Stomach (tissue), 9 donors: ENCODE measurements around the gene SYNE4. TPM values are rescaled to one million over a fixed set of nuclear protein-coding genes. Genes with fewer than 3 reads are reported as not detected.
A peak's percentile ranks its signal among the peaks of the same experiment; 100 is the strongest.

Experiments
- DNase-seq, 2 donors: peaks; one replicate each; pipeline versions ENCODE4 v3.0.0 to v3.0.0-alpha.2; 2013 to 2019
- H3K27ac ChIP-seq, 5 donors: fragments of 200-600 bp in 4 of 5; sonication (generic) in 4 of 5; one replicate each; pipeline ENCODE4 v1.5.1; 2013 to 2019; ENCODE audit warnings: mild to moderate bottlenecking in 1 of 5, moderate library complexity in 1 of 5
- H3K27me3 ChIP-seq, 3 donors: fragments of 200-600 bp; sonication (generic); one replicate each; pipeline ENCODE4 v1.5.1; 2017 to 2019; ENCODE audit warnings: mixed run types in 1 of 3
- H3K36me3 ChIP-seq, 4 donors: fragments of 200-600 bp; sonication (generic); 1 replicate in 3 of 4; 2 replicates in 1 of 4; pipeline ENCODE4 v1.5.1; 2016 to 2019
- H3K4me1 ChIP-seq, 4 donors: fragments of 200-600 bp; sonication (generic); one replicate each; pipeline ENCODE4 v1.5.1; 2016 to 2019
- H3K4me3 ChIP-seq, 4 donors: fragments of 200-600 bp; sonication (generic) in 3 of 4; one replicate each; pipeline ENCODE4 v1.5.1; 2016 to 2019; ENCODE audit warnings: mild to moderate bottlenecking in 1 of 4
- H3K9me3 ChIP-seq, 4 donors: fragments of 200-600 bp; sonication (generic); one replicate each; pipeline ENCODE4 v1.5.1; 2016 to 2019
- EP300 ChIP-seq: sonication (generic); formaldehyde crosslinking; IDR thresholded peaks from one replicate; pipeline ENCODE4 v1.6.1; 2017; ENCODE audit warnings: antibody characterized with exemption
- POLR2A ChIP-seq, 4 donors: fragments of 450-650 bp; IDR thresholded peaks; one replicate each; pipeline ENCODE4 v1.6.1; 2016; ENCODE audit warnings: antibody characterized with exemption in 4 of 4, control low read depth in 2 of 4, mild to moderate bottlenecking in 1 of 4, moderate library complexity in 1 of 4
- POLR2AphosphoS5 ChIP-seq, 3 donors: sonication (generic); formaldehyde crosslinking; IDR thresholded peaks; one replicate each; pipeline ENCODE4 v1.6.1; 2016; ENCODE audit warnings: antibody characterized with exemption in 3 of 3
- WGBS, 5 donors: extraction: QIAGEN DNeasy Blood & Tissue Kit in 3 of 5; methylation state at CpG; one replicate each; pipeline versions ENCODE4 v1.1.5 to v1.1.7; 2013 to 2018; 5-methylcytosine and 5-hydroxymethylcytosine counted together
- intact Hi-C: fragments of 100-400 bp; cut with DNase I; formaldehyde crosslinking; loops from one replicate; pipeline ENCODE4 v1.15.1; 2023; ENCODE audit warnings: low total_unique reads
- polyA plus RNA-seq, 3 donors: library from polyadenylated mRNA; stranded (reverse); fragments of 200-250 nt; gene quantifications; one replicate each; pipeline ENCODE4 v1.2.3, GENCODE V29; 2013
- total RNA-seq, 5 donors: library from RNA; depleted of rRNA; stranded (reverse); fragments of >200 nt; gene quantifications; one replicate each; pipeline versions ENCODE4 v1.1.0 to v1.2.3, GENCODE V29; 2014 to 2016
- TF ChIP-seq, protein P1 (sequence below), 7 experiments: fragments of 450-650 bp in 4 of 7; fragments of 200-600 bp in 3 of 7; sonication (generic) in 3 of 7; IDR thresholded peaks; one replicate each; pipeline ENCODE4 v1.5.1; 2016 to 2019; ENCODE audit warnings: antibody characterized with exemption in 7 of 7, control low read depth in 2 of 7, mild to moderate bottlenecking in 1 of 7
- donor health status: healthy with polysubstance abuse.
- donor health status: Bipolar disorder and iron deficiency.
- donor health status: healthy.

SYNE4 gene
- total and polyA plus RNA-seq, 8 donors, result 1.3 to 11.2 (median 4.6) TPM; not detected in 1

DNA sequence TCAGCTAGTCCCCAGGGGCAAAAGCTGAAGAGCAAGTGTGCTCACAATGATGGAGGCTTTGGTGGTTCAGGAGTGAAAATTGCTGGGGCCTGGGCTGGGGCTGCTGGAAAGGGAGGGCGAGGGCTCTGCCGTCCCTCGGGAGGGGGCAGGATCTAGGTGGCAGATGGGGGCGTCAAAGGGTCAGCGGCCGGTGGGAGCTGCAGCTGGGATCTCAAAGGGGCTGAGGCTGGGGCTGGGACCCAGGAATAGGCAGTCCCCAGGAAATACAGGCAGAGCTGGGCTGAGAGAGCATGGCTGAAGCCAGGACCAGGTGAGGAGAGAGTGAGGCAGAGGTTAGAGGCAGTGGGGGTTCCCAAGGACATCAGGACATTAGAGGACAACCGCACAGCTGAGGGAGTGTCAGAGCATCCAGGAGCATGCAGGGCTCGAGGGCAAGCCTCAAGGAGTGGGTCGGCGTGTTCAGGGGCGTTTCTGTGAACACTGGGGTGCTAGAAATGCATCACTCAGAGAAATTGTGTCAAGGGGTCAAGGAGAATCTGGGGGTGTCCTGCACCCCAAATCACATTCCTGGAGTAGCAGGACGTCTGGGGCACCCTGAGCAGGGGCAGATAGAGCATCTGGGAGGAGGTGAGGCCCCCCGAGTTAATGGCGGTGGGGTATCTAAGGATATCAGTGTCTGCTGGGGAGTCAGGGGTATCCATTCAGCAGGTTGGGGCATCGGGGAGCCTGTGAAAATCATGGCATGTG is 1.2 kb upstream of the SYNE4 start:
- Histone ChIP-seq H3K36me3 (peaks cover 0 to 4% (median 2%) of the 10 kb centered on the region in 4 donors), H3K4me1 (peaks cover 21 to 46% (median 34%) of the 10 kb centered on the region in 4 donors), H3K4me3 (peak overlapping the region; percentile 38 to 48 (median 46)), H3K9me3 (no peaks in the 10 kb centered on the region), H3K27me3 (no peaks in the 10 kb centered on the region), H3K27ac (peak overlapping the region; percentile 18 to 84 (median 77))
- no peak for DNase-seq
- TF ChIP-seq POLR2AphosphoS5 (IDR thresholded peaks at IDR 0.05) (no peak), EP300 (no peak), POLR2A (IDR thresholded peaks at IDR 0.05) (no peak)
- TF ChIP-seq, protein P1, sequence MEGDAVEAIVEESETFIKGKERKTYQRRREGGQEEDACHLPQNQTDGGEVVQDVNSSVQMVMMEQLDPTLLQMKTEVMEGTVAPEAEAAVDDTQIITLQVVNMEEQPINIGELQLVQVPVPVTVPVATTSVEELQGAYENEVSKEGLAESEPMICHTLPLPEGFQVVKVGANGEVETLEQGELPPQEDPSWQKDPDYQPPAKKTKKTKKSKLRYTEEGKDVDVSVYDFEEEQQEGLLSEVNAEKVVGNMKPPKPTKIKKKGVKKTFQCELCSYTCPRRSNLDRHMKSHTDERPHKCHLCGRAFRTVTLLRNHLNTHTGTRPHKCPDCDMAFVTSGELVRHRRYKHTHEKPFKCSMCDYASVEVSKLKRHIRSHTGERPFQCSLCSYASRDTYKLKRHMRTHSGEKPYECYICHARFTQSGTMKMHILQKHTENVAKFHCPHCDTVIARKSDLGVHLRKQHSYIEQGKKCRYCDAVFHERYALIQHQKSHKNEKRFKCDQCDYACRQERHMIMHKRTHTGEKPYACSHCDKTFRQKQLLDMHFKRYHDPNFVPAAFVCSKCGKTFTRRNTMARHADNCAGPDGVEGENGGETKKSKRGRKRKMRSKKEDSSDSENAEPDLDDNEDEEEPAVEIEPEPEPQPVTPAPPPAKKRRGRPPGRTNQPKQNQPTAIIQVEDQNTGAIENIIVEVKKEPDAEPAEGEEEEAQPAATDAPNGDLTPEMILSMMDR (IDR thresholded peaks at IDR 0.05), result no peak
- WGBS, 5 donors, result 52 to 56% (median 55%) methylated on average over 15 of the region's 15 CpGs
- intact Hi-C loops, result no loop called here

GRCh38 chr19:36009220-36009619 is 607 bp upstream of the SYNE4 start:
- H3K4me3 ChIP-seq, result peak overlapping the region; percentile 38 to 48 (median 46)
- TF ChIP-seq, protein P1 (IDR thresholded peaks at IDR 0.05), result no peak
- TF ChIP-seq POLR2AphosphoS5 (IDR thresholded peaks at IDR 0.05) (peak; percentile 23 to 66 (median 51)), EP300 (no peak), POLR2A (IDR thresholded peaks at IDR 0.05) (no peak)
- 1 to 2% (median 1%) methylated on average over 19 to 50 of the region's 50 CpGs for whole genome bisulfite sequencing, 5 donors

DNA sequence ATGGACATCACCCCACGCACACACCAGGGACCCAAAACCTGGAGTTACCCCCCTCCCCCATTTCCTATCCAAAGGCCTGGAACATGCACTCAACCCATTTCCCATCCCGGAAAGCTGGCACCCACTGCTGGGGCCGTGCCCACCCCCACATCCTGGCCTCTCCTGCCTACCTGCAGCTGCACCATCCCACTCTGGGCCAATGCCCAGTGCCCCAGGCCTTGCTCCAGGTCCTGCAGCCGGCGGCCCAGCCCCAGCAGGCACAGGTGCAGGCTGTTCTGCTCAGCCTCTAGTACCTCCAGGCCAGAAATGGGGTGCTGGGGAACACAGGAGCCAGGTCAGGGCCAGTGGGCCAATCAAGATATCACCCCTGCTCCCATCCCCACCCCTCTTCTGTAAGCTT is 1.7 kb downstream of the SYNE4 start:
- Histone ChIP-seq H3K27me3 (no peaks in the 10 kb centered on the region), H3K36me3 (peaks cover 0 to 19% (median 11%) of the 10 kb centered on the region in 4 donors), H3K27ac (no peak overlapping the region), H3K9me3 (no peaks in the 10 kb centered on the region), H3K4me1 (peaks cover 11 to 28% (median 19%) of the 10 kb centered on the region in 4 donors), H3K4me3 (no peak overlapping the region)
- intact Hi-C loops, result no loop called here
- TF ChIP-seq, protein P1 (IDR thresholded peaks at IDR 0.05), result no peak
- TF ChIP-seq POLR2AphosphoS5 (IDR thresholded peaks at IDR 0.05), result no peak
- TF ChIP-seq EP300, result no peak
- TF ChIP-seq POLR2A (IDR thresholded peaks at IDR 0.05), result no peak
- WGBS, 5 donors, result 65 to 82% (median 77%) methylated on average over 5 of the region's 5 CpGs
- no peak for DNase-seq

More at GRCh38 chr19:36009220-36009619, 607 bp upstream of the SYNE4 start:
- Histone ChIP-seq H3K4me1 (peaks cover 17 to 41% (median 30%) of the 10 kb centered on the region in 4 donors), H3K9me3 (no peaks in the 10 kb centered on the region), H3K27ac (peak overlapping the region; percentile 18 to 84 (median 77)), H3K27me3 (no peaks in the 10 kb centered on the region), H3K36me3 (peaks cover 0 to 7% (median 2%) of the 10 kb centered on the region in 4 donors)
- intact Hi-C loops, result no loop called here
- DNase-seq, result peak; percentile 72 to 90

DNA sequence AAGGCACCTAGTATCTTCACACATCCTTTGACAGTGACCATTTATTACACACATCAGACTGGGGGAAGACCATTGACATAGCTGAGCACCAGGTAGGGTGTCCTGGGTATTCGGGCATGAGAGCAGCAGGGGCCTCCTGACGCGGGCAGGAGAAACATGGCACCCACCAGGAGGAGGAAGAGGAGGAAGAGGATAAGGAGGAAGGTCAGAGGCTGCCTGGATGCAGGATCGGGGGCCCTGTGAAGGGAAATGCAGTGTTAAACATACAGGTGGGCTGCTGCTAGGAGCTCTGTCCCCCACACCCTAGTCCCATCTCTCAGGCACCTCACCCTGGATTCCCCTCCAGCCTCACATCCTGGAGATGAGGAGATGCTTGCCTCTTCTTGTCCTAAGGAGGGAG is 5.3 kb downstream of the SYNE4 start:
- Histone ChIP-seq H3K27me3 (no peaks in the 10 kb centered on the region), H3K4me3 (no peak overlapping the region), H3K36me3 (peaks cover 0 to 39% (median 29%) of the 10 kb centered on the region in 4 donors), H3K27ac (no peak overlapping the region), H3K9me3 (no peaks in the 10 kb centered on the region), H3K4me1 (peaks cover 5 to 32% (median 18%) of the 10 kb centered on the region in 4 donors)
- 87 to 99% (median 93%) methylated on average over 4 of the region's 4 CpGs for WGBS, 5 donors
- no peak for DNase-seq
- intact Hi-C loops, result no loop called here
- TF ChIP-seq, protein P1 (IDR thresholded peaks at IDR 0.05), result no peak
- TF ChIP-seq EP300 (no peak), POLR2AphosphoS5 (IDR thresholded peaks at IDR 0.05) (no peak), POLR2A (IDR thresholded peaks at IDR 0.05) (no peak)
